ENCODE measurements around the gene CTTNBP2NL.

DNA sequence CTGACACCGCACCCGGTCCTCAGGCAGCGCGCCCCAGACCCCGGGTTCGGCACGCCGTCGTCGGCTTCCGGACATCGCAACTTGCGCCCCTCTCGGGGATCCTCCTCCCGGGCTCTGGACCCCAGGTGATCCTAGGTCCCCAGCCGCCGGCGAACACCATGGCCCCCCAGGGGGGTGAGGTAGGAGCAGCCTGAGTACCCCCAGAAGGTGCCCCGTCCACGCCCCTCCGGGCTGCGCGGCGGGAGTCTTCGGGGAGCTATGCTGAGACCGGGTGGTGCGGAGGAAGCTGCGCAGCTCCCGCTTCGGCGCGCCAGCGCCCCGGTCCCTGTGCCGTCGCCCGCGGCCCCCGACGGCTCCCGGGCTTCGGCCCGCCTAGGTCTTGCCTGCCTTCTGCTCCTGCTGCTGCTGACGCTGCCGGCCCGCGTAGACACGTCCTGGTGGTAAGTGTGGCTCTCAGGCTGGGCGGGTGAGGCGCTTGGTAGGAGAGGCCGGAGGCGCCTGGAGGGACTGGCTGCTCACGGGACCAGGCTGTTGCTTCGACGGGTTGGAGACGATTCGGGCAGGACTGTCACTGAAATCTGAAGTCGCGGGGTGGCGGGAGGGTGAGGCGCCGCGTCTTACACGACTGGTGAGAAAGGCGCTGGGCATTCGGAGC, 113.1 kb downstream of the CTTNBP2NL start:
- TF ChIP-seq, protein P1, sequence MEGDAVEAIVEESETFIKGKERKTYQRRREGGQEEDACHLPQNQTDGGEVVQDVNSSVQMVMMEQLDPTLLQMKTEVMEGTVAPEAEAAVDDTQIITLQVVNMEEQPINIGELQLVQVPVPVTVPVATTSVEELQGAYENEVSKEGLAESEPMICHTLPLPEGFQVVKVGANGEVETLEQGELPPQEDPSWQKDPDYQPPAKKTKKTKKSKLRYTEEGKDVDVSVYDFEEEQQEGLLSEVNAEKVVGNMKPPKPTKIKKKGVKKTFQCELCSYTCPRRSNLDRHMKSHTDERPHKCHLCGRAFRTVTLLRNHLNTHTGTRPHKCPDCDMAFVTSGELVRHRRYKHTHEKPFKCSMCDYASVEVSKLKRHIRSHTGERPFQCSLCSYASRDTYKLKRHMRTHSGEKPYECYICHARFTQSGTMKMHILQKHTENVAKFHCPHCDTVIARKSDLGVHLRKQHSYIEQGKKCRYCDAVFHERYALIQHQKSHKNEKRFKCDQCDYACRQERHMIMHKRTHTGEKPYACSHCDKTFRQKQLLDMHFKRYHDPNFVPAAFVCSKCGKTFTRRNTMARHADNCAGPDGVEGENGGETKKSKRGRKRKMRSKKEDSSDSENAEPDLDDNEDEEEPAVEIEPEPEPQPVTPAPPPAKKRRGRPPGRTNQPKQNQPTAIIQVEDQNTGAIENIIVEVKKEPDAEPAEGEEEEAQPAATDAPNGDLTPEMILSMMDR (IDR thresholded peaks at IDR 0.05) = no peak
- TF ChIP-seq POLR2A (IDR thresholded peaks at IDR 0.05) = no peak

Measured in testis (tissue), 2 donors.